Measurements from ENCODE around the gene ACOT2.
A peak's percentile ranks its signal among the peaks of the same experiment; 100 is the strongest.
"Not testable (repeated sequence)": the region's sequence is repeated elsewhere in the genome, so short reads cannot be mapped to it uniquely, and the experiment has no call there.

ACOT2 gene

DNA sequence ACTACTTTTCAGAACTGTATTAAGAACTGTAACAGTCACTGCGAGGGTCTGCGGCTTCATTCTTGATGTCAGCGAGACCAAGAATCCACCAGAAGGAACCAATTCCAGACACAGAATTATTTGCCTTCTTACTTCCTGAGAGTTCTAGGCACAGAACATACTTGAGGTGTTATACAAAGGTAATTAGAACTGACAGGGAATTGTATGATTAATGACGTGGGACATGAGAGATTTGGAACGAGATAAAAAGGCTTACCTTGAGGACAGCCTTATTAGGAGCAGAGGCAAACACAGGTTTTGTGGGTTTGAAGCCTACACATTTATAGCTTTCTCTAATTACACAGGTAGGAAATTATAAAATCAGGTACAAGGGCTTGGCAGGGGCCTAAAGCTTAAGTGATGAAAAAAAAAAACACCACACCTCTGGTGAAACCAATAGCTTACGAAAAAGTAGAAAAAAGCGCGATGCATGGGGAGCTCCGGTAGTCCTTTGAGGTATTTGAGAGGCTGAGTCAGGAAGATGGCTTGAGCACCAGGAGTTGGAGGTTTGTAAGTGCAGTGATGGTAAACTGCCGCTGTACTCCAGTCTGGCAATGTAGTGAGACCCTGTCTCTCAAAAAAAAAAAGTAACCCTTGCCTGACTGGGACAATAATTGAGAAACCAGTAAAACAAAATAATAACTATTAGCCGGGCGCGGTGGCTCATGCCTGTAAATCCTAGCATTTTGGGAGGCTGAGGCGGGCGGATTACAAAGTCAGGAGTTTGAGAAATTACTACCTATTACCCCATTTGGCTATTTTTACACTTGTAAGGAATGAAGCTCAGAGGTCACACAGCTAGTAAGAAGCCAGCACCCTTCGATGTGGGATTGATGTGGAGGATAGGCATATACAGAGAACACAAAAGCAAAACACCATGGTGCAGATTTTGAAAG, 795 bp upstream of the ACOT2 start:
- H3K4me1 ChIP-seq (ENCODE audit: control insufficient read depth in 5 of 5, insufficient read depth in 5 of 5, low read length in 5 of 5), result peaks cover 2 to 47% (median 35%) of the 10 kb centered on the region in 5 donors
- H3K27me3 ChIP-seq (ENCODE audit: control insufficient read depth in 5 of 5, insufficient read depth in 4 of 5, low read length in 5 of 5), result no peaks in the 10 kb centered on the region
- H3K27ac ChIP-seq (ENCODE audit: low read depth, low read length), result peak overlapping the region; percentile 95
- H3K9me3 ChIP-seq (ENCODE audit: control insufficient read depth in 5 of 5, low read length in 5 of 5), result no peaks in the 10 kb centered on the region
- peak overlapping the region; percentile 6 to 79 (median 71) for H3K9ac ChIP-seq (ENCODE audit: low read length in 5 of 5)
- no peaks in the 10 kb centered on the region for H3K36me3 ChIP-seq (ENCODE audit: control insufficient read depth in 5 of 5, insufficient read depth in 5 of 5, low read length in 5 of 5)
- peak overlapping the region; percentile 50 to 84 (median 82) for H3K4me3 ChIP-seq (ENCODE audit: low read depth in 1 of 5, low read length in 5 of 5)

DNA sequence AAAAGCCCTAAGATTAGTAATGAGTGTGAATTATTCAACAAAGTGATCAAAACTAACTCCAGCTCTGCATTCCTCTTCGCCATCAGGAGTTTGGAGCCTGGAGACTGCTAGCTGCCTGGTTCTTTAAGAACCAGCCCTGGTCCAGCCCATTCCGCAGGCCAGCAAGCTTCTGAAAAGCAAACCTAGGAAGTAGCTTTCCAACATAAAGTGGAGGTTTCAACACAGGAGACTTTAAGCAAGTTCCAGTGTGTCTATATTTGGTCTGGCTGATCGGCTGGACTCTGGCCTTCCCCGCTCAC, 178 bp upstream of the ACOT2 start:
- Histone ChIP-seq H3K4me3 (ENCODE audit: low read depth in 1 of 5, low read length in 5 of 5) (peak overlapping the region; percentile 50 to 84 (median 82)), H3K4me1 (ENCODE audit: control insufficient read depth in 5 of 5, insufficient read depth in 5 of 5, low read length in 5 of 5) (peaks cover 2 to 47% (median 35%) of the 10 kb centered on the region in 5 donors), H3K27ac (ENCODE audit: low read depth, low read length) (peak overlapping the region; percentile 95), H3K9ac (ENCODE audit: low read length in 5 of 5) (peak overlapping the region; percentile 50 to 79 (median 71))
- H3K36me3 ChIP-seq (ENCODE audit: control insufficient read depth in 5 of 5, insufficient read depth in 5 of 5, low read length in 5 of 5); H3K9me3 ChIP-seq (ENCODE audit: control insufficient read depth in 5 of 5, low read length in 5 of 5); H3K27me3 ChIP-seq (ENCODE audit: control insufficient read depth in 5 of 5, insufficient read depth in 4 of 5, low read length in 5 of 5): not testable (repeated sequence)

DNA sequence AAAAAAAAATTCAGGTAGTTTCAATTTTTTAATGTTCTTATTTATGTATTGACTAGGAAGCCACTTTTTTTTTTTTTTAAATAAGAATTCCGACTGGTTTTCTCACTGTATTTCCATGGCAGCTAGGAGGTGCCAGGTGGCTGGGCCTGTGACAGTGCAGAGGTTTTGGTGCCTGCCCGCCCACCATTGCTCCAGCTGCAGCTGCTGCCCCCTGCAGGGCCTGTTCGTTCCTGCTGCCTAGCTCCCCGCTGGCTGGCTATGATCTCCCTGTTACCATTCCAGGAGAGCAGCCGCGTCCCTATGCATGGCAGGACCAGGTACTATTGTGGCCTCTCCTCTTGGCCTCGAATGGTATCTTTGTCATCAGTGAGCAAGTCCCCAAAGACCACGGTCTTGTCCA, 1.9 kb downstream of the ACOT2 start:
- not testable (repeated sequence) for H3K9ac ChIP-seq (ENCODE audit: low read length in 5 of 5); H3K9me3 ChIP-seq (ENCODE audit: control insufficient read depth in 5 of 5, low read length in 5 of 5); H3K27me3 ChIP-seq (ENCODE audit: control insufficient read depth in 5 of 5, insufficient read depth in 4 of 5, low read length in 5 of 5); H3K36me3 ChIP-seq (ENCODE audit: control insufficient read depth in 5 of 5, insufficient read depth in 5 of 5, low read length in 5 of 5)
- peak overlapping the region; percentile 95 for H3K27ac ChIP-seq (ENCODE audit: low read depth, low read length)
- H3K4me3 ChIP-seq (ENCODE audit: low read depth in 1 of 5, low read length in 5 of 5), result peak overlapping the region; percentile 26 to 91 (median 82)
- peaks cover 2 to 47% (median 35%) of the 10 kb centered on the region in 5 donors for H3K4me1 ChIP-seq (ENCODE audit: control insufficient read depth in 5 of 5, insufficient read depth in 5 of 5, low read length in 5 of 5)

DNA sequence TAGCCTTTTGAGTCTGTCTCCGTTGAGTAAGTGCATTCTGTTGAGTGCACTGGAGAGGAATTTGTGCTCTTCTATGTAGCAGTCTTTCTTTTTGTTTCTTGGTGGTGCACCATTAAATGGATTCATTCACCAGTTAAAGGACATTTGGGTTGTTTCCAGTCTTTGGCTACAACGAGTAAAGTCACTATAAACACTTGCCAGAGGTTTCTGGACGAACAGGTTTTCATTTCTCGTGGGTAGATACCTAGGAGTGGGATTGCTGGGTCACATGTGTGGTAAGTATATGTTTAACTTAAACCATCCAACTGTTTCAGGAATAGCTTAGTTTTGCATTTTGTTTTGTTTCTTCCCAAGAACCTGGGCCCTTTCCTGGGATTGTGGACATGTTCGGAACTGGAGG, 4.0 kb downstream of the ACOT2 start:
- H3K9ac ChIP-seq (ENCODE audit: low read length in 5 of 5); H3K27me3 ChIP-seq (ENCODE audit: control insufficient read depth in 5 of 5, insufficient read depth in 4 of 5, low read length in 5 of 5); H3K9me3 ChIP-seq (ENCODE audit: control insufficient read depth in 5 of 5, low read length in 5 of 5); H3K4me3 ChIP-seq (ENCODE audit: low read depth in 1 of 5, low read length in 5 of 5): not testable (repeated sequence)
- Histone ChIP-seq H3K4me1 (ENCODE audit: control insufficient read depth in 5 of 5, insufficient read depth in 5 of 5, low read length in 5 of 5) (peaks cover 2 to 32% (median 20%) of the 10 kb centered on the region in 5 donors), H3K27ac (ENCODE audit: low read depth, low read length) (peak overlapping the region; percentile 11), H3K36me3 (ENCODE audit: control insufficient read depth in 5 of 5, insufficient read depth in 5 of 5, low read length in 5 of 5) (peaks cover 0 to 13% (median 6%) of the 10 kb centered on the region in 5 donors)

DNA sequence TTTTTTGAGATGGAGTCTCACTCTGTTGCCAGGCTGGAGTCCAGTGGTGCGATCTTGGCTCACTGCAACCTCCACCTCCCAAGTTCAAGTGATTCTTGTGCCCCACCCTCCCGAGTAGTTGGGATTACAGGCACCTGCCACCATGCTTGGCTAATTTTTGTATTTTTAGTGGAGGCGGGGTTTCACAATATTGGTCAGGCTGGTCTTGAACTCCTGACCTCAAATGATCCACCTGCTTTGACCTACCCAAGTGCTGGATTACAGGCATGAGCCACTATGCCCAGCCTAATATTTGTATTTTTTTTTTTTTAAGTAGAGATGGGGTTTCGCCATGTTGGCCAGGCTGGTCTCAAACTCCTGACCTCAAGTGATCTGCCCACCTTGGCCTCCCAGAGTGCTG, 4.7 kb downstream of the ACOT2 start:
- H3K9ac ChIP-seq (ENCODE audit: low read length in 5 of 5); H3K4me3 ChIP-seq (ENCODE audit: low read depth in 1 of 5, low read length in 5 of 5); H3K27me3 ChIP-seq (ENCODE audit: control insufficient read depth in 5 of 5, insufficient read depth in 4 of 5, low read length in 5 of 5); H3K9me3 ChIP-seq (ENCODE audit: control insufficient read depth in 5 of 5, low read length in 5 of 5): not testable (repeated sequence)
- H3K27ac ChIP-seq (ENCODE audit: low read depth, low read length), result peak overlapping the region; percentile 11
- H3K36me3 ChIP-seq (ENCODE audit: control insufficient read depth in 5 of 5, insufficient read depth in 5 of 5, low read length in 5 of 5), result peaks cover 0 to 17% (median 7%) of the 10 kb centered on the region in 5 donors
- H3K4me1 ChIP-seq (ENCODE audit: control insufficient read depth in 5 of 5, insufficient read depth in 5 of 5, low read length in 5 of 5), result peaks cover 0 to 29% (median 17%) of the 10 kb centered on the region in 5 donors

DNA sequence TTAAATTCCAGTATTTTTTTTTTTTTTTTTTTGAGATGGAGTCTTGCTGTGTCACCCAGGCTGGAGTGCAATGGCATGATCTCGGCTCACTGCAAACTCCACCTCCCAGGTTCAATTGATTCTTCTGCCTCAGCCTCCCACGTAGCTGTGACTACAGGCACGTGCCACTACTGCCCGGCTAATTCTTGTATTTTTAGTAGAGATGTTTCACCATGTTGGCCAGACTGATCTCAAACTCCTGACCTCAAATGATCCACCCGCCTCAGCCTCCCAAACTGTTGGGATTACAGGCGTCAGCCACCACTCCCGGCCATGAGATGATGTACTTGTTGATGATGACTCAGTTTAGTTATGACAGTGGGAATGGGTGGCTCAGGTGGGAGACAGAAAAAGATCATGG, 5.2 kb downstream of the ACOT2 start:
- not testable (repeated sequence) for H3K27me3 ChIP-seq (ENCODE audit: control insufficient read depth in 5 of 5, insufficient read depth in 4 of 5, low read length in 5 of 5); H3K4me3 ChIP-seq (ENCODE audit: low read depth in 1 of 5, low read length in 5 of 5); H3K9ac ChIP-seq (ENCODE audit: low read length in 5 of 5); H3K9me3 ChIP-seq (ENCODE audit: control insufficient read depth in 5 of 5, low read length in 5 of 5)
- peak overlapping the region; percentile 30 for H3K27ac ChIP-seq (ENCODE audit: low read depth, low read length)
- peaks cover 0 to 17% (median 7%) of the 10 kb centered on the region in 5 donors for H3K36me3 ChIP-seq (ENCODE audit: control insufficient read depth in 5 of 5, insufficient read depth in 5 of 5, low read length in 5 of 5)
- peaks cover 0 to 26% (median 14%) of the 10 kb centered on the region in 5 donors for H3K4me1 ChIP-seq (ENCODE audit: control insufficient read depth in 5 of 5, insufficient read depth in 5 of 5, low read length in 5 of 5)

DNA sequence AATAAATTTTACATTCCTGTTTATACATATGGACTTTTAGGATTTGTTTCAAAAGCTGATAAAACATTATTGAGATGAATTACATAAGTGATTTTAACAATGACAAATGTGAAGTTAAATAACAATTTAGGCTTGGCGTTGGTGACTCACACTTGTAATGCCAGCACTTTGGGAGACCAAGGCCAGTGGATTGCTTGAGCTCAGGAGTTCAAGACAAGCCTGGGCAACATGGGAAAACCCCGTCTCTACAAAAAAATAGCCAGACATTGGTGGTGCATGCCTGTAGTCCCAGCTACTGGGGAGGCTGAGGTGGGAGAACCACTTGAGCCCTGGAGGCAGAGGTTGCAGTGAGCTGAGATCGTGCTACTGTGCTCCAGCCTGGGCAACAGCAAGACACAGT, 7.4 kb downstream of the ACOT2 start:
- H3K36me3 ChIP-seq (ENCODE audit: control insufficient read depth in 5 of 5, insufficient read depth in 5 of 5, low read length in 5 of 5), result peaks cover 0 to 29% (median 11%) of the 10 kb centered on the region in 5 donors
- H3K9ac ChIP-seq (ENCODE audit: low read length in 5 of 5), result no peak overlapping the region
- peak overlapping the region; percentile 3 for H3K27ac ChIP-seq (ENCODE audit: low read depth, low read length)
- H3K4me3 ChIP-seq (ENCODE audit: low read depth in 1 of 5, low read length in 5 of 5), result no peak overlapping the region
- H3K4me1 ChIP-seq (ENCODE audit: control insufficient read depth in 5 of 5, insufficient read depth in 5 of 5, low read length in 5 of 5), result peaks cover 0 to 17% (median 2%) of the 10 kb centered on the region in 5 donors
- no peaks in the 10 kb centered on the region for H3K27me3 ChIP-seq (ENCODE audit: control insufficient read depth in 5 of 5, insufficient read depth in 4 of 5, low read length in 5 of 5)
- H3K9me3 ChIP-seq (ENCODE audit: control insufficient read depth in 5 of 5, low read length in 5 of 5), result no peaks in the 10 kb centered on the region

DNA sequence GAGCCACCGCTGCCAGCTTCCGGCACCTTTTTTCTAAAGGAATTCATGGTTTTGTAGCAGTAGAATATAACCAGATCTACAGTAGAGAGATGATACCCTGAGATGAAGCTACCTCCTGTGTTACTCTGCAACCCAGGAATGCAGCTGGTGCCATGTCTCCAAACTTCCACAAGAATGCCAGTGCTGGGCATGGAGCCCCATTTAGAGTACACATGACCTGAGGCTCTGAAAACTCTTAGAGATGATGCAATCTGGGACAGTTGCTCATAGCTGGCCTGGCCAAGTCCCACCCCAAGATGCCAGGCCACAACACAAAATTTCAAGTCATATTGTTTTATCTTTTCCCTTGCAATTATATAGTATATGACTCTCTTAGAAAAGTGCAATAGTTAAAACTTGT, 8.2 kb downstream of the ACOT2 start:
- not testable (repeated sequence) for H3K4me3 ChIP-seq (ENCODE audit: low read depth in 1 of 5, low read length in 5 of 5); H3K27me3 ChIP-seq (ENCODE audit: control insufficient read depth in 5 of 5, insufficient read depth in 4 of 5, low read length in 5 of 5); H3K9ac ChIP-seq (ENCODE audit: low read length in 5 of 5); H3K9me3 ChIP-seq (ENCODE audit: control insufficient read depth in 5 of 5, low read length in 5 of 5)
- peaks cover 0 to 15% (median 2%) of the 10 kb centered on the region in 5 donors for H3K4me1 ChIP-seq (ENCODE audit: control insufficient read depth in 5 of 5, insufficient read depth in 5 of 5, low read length in 5 of 5)
- peaks cover 0 to 29% (median 11%) of the 10 kb centered on the region in 5 donors for H3K36me3 ChIP-seq (ENCODE audit: control insufficient read depth in 5 of 5, insufficient read depth in 5 of 5, low read length in 5 of 5)
- H3K27ac ChIP-seq (ENCODE audit: low read depth, low read length), result peak overlapping the region; percentile 50

DNA sequence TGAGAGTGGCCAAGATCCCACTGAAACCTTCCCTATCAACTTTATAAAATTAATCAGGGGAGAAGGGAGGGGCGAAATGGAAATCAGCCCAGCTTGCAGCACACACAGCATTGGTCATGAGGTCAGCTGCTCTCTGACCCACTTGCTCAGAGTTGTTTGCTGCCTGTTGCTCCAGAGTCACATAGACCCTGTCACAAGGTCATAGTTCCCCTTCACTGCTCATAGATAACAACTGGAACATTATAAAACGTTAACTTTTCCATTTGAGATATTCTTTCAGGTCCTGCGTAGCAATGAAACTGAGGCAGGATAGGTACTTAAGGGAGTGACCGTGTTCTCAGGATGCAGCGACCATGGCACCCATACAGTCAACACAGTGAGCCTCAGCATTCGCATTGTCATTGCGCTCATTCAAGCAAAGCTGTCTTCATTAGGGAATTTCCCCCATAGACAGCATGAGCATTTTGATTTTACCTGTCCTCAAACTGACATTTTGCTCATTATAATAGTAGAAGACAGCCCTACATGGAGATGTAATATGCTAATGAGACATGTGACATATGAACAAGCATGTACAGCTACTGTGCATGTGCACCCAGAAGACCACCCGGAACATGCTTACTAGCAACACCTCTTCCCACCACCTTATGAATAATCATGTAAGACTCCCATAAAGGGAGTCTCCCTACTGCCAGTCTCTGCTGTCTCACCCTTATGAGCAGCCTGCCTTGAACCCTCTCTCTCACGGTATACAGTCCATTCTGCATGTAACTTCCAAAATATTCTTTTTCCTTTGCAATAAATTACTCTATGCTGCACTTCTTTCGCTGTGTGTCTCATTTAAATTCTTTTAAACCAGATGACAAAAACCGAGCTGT, 13.3 kb downstream of the ACOT2 start:
- Histone ChIP-seq H3K4me1 (ENCODE audit: control insufficient read depth in 5 of 5, insufficient read depth in 5 of 5, low read length in 5 of 5) (peaks cover 0 to 20% (median 9%) of the 10 kb centered on the region in 5 donors), H3K36me3 (ENCODE audit: control insufficient read depth in 5 of 5, insufficient read depth in 5 of 5, low read length in 5 of 5) (peaks cover 0 to 17% (median 7%) of the 10 kb centered on the region in 5 donors), H3K27ac (ENCODE audit: low read depth, low read length) (peak overlapping the region; percentile 57)
- not testable (repeated sequence) for H3K4me3 ChIP-seq (ENCODE audit: low read depth in 1 of 5, low read length in 5 of 5); H3K9me3 ChIP-seq (ENCODE audit: control insufficient read depth in 5 of 5, low read length in 5 of 5); H3K27me3 ChIP-seq (ENCODE audit: control insufficient read depth in 5 of 5, insufficient read depth in 4 of 5, low read length in 5 of 5); H3K9ac ChIP-seq (ENCODE audit: low read length in 5 of 5)

DNA sequence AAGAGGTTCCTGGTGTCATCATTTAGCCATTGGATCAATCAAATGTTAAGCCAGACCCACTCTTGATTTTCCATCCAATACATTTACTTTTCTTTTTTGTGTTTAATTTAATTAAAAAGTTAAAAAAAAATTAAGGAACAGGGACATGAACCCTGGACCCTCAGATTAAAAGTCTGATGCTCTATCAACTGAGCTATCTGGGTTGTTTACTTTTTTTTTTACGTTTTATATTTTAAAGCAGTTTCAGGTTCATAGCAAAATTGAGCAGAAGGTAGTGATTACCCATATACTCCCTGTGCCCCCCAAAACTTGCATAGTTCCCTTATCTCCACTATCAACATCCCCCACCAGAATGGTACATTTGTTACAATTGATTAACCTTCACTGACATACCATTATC, 19.7 kb downstream of the ACOT2 start:
- no peaks in the 10 kb centered on the region for H3K9me3 ChIP-seq (ENCODE audit: control insufficient read depth in 5 of 5, low read length in 5 of 5)
- no peak overlapping the region for H3K9ac ChIP-seq (ENCODE audit: low read length in 5 of 5)
- H3K27ac ChIP-seq (ENCODE audit: low read depth, low read length), result no peak overlapping the region
- peaks cover 0 to 24% (median 16%) of the 10 kb centered on the region in 5 donors for H3K4me1 ChIP-seq (ENCODE audit: control insufficient read depth in 5 of 5, insufficient read depth in 5 of 5, low read length in 5 of 5)
- no peaks in the 10 kb centered on the region for H3K27me3 ChIP-seq (ENCODE audit: control insufficient read depth in 5 of 5, insufficient read depth in 4 of 5, low read length in 5 of 5)
- H3K36me3 ChIP-seq (ENCODE audit: control insufficient read depth in 5 of 5, insufficient read depth in 5 of 5, low read length in 5 of 5), result peaks cover 0 to 2% (median 0%) of the 10 kb centered on the region in 5 donors
- H3K4me3 ChIP-seq (ENCODE audit: low read depth in 1 of 5, low read length in 5 of 5), result no peak overlapping the region
